H1 (cell line): ENCODE measurements around the gene TPRN. TPM values are rescaled to one million over a fixed set of nuclear protein-coding genes. Genes with fewer than 3 reads are reported as not detected.

Experiments
- BACH1 ChIP-seq: IDR thresholded peaks from 2 replicates; pipeline ENCODE4 v1.6.1; 2012; ENCODE audit warnings: low read length, improper control_type of control experiment
- MAFK ChIP-seq: IDR thresholded peaks from 2 replicates; pipeline ENCODE4 v1.6.1; 2012; ENCODE audit warnings: low read depth, mild to moderate bottlenecking, improper control_type of control experiment, low read length
- NANOG ChIP-seq: IDR thresholded peaks from 2 replicates; pipeline ENCODE4 v1.6.1; 2011; ENCODE audit warnings: low read length, low read depth, mild to moderate bottlenecking, inconsistent platforms; ENCODE audit not compliant: insufficient read depth, poor library complexity, severe bottlenecking
- PHF8 ChIP-seq: fragments of 200-600 bp; sonication (generic); conservative IDR thresholded peaks from 2 replicates; pipeline ENCODE4 v1.7.1; 2012; ENCODE audit warnings: low read depth, mild to moderate bottlenecking, inconsistent platforms, low read length, moderate library complexity
- RXRA ChIP-seq: IDR thresholded peaks from 2 replicates; pipeline ENCODE4 v1.6.1; 2011; ENCODE audit warnings: low read depth, mild to moderate bottlenecking, low read length, moderate library complexity; ENCODE audit not compliant: insufficient read depth
- SAP30 ChIP-seq: fragments of 300-600 bp; sonication (generic); IDR thresholded peaks from 2 replicates; pipeline ENCODE4 v1.7.1; 2012; ENCODE audit warnings: low read length, moderate library complexity, mild to moderate bottlenecking, inconsistent platforms; ENCODE audit not compliant: insufficient read depth, insufficient replicate concordance
- polyA plus RNA-seq, 7 experiments: library from polyadenylated mRNA; depleted of rRNA in 3 of 7; stranded (reverse) in 5 of 7; unstranded in 2 of 7; fragments of >200 nt in 5 of 7; fragments of 200-250 nt in 2 of 7; gene quantifications; 1 replicate in 5 of 7; 2 replicates in 1 of 7; 4 replicates in 1 of 7; pipeline versions ENCODE4 v1.2.1 to v1.2.3, GENCODE V29; 2011 to 2013; ENCODE audit warnings: missing spikeins in 2 of 7, mixed read lengths in 2 of 7
- total RNA-seq: library from RNA; stranded (reverse); fragmentation: NEBNext Ultra II Directional; extraction: Animal tissue kit (Norgen Biotek cat#: 25700); gene quantifications from 2 replicates; pipeline ENCODE4 v1.2.1, GENCODE V29; 2021
- TF ChIP-seq, protein P1 (sequence below): IDR thresholded peaks from 2 replicates; pipeline ENCODE4 v1.6.1; 2012; ENCODE audit warnings: inconsistent platforms
- TF ChIP-seq, protein P2 (sequence below): fragments of 300-600 bp; sonication (generic); IDR thresholded peaks from 2 replicates; pipeline ENCODE4 v1.7.1; 2012; ENCODE audit warnings: low read length, moderate library complexity, mild to moderate bottlenecking, inconsistent platforms; ENCODE audit not compliant: insufficient replicate concordance

The TPRN gene
- total and polyA plus RNA-seq, 2 of the 8 experiments (the other 6 are each of a cell fraction or from before 2014, with no cell fraction given), result 9.7 to 23.2 TPM

DNA sequence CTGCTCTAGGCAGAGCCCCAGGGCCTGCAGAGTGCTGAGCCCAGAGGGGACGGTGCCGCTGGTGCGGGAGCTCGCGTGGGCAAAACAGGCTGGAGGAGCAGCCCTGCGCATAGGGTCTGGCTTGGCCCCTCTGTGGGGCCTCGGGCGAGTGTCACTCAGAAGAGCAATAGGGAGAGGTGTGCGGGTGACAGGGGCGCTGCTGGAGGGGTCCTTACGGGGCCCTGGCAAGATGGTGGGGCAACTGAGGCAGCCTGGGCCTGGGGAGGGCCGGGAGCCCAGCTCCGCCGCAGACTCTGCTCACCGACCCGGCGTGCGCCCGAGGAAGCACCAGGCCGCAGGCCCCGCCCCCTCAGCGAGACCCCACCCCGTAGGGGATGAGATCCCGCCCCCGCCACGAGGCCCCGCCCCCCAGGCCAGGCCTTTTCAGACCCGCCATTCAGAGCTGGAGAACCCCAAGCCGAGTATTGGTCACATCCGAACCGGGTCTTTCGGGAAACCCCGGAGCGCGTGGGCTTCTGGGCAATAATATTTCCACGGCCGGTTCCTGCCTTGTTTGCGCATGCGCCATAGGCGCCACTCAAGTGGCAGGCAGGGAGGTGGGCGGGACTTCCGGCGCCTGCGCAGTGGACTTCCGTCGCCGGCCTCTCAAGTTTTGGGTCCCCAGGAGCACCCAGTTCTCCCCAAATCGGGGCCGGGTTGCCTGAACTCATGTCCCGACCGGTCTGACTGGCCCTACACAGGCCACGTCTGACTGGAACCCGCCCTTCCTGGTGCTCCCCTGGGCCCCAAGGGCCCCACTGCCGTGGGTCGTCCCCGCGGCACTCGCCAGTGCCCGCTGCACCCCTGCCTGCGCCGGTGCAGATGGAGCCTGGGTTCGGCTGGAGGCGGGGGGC, 22.8 kb upstream of the TPRN start (continued):
- TF ChIP-seq PHF8 (peak; percentile 44; the same call in 1 of the 2 replicates), MAFK (no peak), BACH1 (peak; percentile 73), SAP30 (no peak), NANOG (no peak), RXRA (no peak)
- TF ChIP-seq, protein P1, sequence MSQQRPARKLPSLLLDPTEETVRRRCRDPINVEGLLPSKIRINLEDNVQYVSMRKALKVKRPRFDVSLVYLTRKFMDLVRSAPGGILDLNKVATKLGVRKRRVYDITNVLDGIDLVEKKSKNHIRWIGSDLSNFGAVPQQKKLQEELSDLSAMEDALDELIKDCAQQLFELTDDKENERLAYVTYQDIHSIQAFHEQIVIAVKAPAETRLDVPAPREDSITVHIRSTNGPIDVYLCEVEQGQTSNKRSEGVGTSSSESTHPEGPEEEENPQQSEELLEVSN, result no peak
- TF ChIP-seq, protein P2, sequence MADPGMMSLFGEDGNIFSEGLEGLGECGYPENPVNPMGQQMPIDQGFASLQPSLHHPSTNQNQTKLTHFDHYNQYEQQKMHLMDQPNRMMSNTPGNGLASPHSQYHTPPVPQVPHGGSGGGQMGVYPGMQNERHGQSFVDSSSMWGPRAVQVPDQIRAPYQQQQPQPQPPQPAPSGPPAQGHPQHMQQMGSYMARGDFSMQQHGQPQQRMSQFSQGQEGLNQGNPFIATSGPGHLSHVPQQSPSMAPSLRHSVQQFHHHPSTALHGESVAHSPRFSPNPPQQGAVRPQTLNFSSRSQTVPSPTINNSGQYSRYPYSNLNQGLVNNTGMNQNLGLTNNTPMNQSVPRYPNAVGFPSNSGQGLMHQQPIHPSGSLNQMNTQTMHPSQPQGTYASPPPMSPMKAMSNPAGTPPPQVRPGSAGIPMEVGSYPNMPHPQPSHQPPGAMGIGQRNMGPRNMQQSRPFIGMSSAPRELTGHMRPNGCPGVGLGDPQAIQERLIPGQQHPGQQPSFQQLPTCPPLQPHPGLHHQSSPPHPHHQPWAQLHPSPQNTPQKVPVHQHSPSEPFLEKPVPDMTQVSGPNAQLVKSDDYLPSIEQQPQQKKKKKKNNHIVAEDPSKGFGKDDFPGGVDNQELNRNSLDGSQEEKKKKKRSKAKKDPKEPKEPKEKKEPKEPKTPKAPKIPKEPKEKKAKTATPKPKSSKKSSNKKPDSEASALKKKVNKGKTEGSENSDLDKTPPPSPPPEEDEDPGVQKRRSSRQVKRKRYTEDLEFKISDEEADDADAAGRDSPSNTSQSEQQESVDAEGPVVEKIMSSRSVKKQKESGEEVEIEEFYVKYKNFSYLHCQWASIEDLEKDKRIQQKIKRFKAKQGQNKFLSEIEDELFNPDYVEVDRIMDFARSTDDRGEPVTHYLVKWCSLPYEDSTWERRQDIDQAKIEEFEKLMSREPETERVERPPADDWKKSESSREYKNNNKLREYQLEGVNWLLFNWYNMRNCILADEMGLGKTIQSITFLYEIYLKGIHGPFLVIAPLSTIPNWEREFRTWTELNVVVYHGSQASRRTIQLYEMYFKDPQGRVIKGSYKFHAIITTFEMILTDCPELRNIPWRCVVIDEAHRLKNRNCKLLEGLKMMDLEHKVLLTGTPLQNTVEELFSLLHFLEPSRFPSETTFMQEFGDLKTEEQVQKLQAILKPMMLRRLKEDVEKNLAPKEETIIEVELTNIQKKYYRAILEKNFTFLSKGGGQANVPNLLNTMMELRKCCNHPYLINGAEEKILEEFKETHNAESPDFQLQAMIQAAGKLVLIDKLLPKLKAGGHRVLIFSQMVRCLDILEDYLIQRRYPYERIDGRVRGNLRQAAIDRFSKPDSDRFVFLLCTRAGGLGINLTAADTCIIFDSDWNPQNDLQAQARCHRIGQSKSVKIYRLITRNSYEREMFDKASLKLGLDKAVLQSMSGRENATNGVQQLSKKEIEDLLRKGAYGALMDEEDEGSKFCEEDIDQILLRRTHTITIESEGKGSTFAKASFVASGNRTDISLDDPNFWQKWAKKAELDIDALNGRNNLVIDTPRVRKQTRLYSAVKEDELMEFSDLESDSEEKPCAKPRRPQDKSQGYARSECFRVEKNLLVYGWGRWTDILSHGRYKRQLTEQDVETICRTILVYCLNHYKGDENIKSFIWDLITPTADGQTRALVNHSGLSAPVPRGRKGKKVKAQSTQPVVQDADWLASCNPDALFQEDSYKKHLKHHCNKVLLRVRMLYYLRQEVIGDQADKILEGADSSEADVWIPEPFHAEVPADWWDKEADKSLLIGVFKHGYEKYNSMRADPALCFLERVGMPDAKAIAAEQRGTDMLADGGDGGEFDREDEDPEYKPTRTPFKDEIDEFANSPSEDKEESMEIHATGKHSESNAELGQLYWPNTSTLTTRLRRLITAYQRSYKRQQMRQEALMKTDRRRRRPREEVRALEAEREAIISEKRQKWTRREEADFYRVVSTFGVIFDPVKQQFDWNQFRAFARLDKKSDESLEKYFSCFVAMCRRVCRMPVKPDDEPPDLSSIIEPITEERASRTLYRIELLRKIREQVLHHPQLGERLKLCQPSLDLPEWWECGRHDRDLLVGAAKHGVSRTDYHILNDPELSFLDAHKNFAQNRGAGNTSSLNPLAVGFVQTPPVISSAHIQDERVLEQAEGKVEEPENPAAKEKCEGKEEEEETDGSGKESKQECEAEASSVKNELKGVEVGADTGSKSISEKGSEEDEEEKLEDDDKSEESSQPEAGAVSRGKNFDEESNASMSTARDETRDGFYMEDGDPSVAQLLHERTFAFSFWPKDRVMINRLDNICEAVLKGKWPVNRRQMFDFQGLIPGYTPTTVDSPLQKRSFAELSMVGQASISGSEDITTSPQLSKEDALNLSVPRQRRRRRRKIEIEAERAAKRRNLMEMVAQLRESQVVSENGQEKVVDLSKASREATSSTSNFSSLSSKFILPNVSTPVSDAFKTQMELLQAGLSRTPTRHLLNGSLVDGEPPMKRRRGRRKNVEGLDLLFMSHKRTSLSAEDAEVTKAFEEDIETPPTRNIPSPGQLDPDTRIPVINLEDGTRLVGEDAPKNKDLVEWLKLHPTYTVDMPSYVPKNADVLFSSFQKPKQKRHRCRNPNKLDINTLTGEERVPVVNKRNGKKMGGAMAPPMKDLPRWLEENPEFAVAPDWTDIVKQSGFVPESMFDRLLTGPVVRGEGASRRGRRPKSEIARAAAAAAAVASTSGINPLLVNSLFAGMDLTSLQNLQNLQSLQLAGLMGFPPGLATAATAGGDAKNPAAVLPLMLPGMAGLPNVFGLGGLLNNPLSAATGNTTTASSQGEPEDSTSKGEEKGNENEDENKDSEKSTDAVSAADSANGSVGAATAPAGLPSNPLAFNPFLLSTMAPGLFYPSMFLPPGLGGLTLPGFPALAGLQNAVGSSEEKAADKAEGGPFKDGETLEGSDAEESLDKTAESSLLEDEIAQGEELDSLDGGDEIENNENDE, result no peak
